KMS-11 (cell line): Measurements from ENCODE around the gene CFAP299.
"Not testable (repeated sequence)": the region's sequence is repeated elsewhere in the genome, so short reads cannot be mapped to it uniquely, and the experiment has no call there.

Source experiments
- H2AFZ ChIP-seq: fragments of 200-600 bp; sonication (generic); 2 replicates; pipeline ENCODE4 v1.6.1; 2016; ENCODE audit warnings: antibody characterized with exemption, mixed run types, low read depth
- H3K27ac ChIP-seq: fragments of 200-600 bp; sonication (generic); 2 replicates; pipeline ENCODE4 v1.6.1; 2016; ENCODE audit warnings: mild to moderate bottlenecking, mixed run types
- H3K27me3 ChIP-seq: fragments of 200-600 bp; sonication (generic); 2 replicates; pipeline ENCODE4 v1.6.1; 2017; ENCODE audit warnings: mild to moderate bottlenecking, low read depth, mixed run types, moderate library complexity; ENCODE audit not compliant: insufficient read depth
- H3K36me3 ChIP-seq: fragments of 200-600 bp; sonication (generic); 2 replicates; pipeline ENCODE4 v1.6.1; 2017; ENCODE audit warnings: mild to moderate bottlenecking, mixed run types; ENCODE audit not compliant: insufficient read depth
- H3K4me1 ChIP-seq: fragments of 200-600 bp; sonication (generic); 2 replicates; pipeline ENCODE4 v1.6.1; 2016; ENCODE audit warnings: mild to moderate bottlenecking, low read depth, mixed run types; ENCODE audit not compliant: poor library complexity, severe bottlenecking
- H3K4me2 ChIP-seq: fragments of 200-600 bp; sonication (generic); 2 replicates; pipeline ENCODE4 v1.7.0; 2016; ENCODE audit warnings: mild to moderate bottlenecking, mixed run types
- H3K4me3 ChIP-seq: fragments of 200-600 bp; sonication (generic); IDR thresholded peaks from 2 replicates; pipeline ENCODE4 v1.6.1; 2017; ENCODE audit warnings: low read depth, low read length, mixed read lengths; ENCODE audit not compliant: insufficient read depth
- H3K79me2 ChIP-seq: fragments of 200-600 bp; sonication (generic); 2 replicates; pipeline ENCODE4 v1.6.1; 2016; ENCODE audit warnings: low read depth, mixed run types; ENCODE audit not compliant: insufficient read depth
- H3K9ac ChIP-seq: fragments of 200-600 bp; sonication (generic); 2 replicates; pipeline ENCODE4 v1.6.1; 2016; ENCODE audit warnings: mild to moderate bottlenecking, mixed run types
- H4K20me1 ChIP-seq: fragments of 200-600 bp; sonication (generic); 2 replicates; pipeline ENCODE4 v1.6.1; 2016; ENCODE audit warnings: mild to moderate bottlenecking, mixed run types; ENCODE audit not compliant: insufficient read depth
- TF ChIP-seq, protein P1 (sequence below): fragments of 200-600 bp; sonication (generic); conservative IDR thresholded peaks from 2 replicates; pipeline ENCODE4 v1.6.1; 2017; ENCODE audit warnings: low read depth, mild to moderate bottlenecking, antibody characterized with exemption, low read length, moderate library complexity, mixed read lengths

The CFAP299 gene

DNA sequence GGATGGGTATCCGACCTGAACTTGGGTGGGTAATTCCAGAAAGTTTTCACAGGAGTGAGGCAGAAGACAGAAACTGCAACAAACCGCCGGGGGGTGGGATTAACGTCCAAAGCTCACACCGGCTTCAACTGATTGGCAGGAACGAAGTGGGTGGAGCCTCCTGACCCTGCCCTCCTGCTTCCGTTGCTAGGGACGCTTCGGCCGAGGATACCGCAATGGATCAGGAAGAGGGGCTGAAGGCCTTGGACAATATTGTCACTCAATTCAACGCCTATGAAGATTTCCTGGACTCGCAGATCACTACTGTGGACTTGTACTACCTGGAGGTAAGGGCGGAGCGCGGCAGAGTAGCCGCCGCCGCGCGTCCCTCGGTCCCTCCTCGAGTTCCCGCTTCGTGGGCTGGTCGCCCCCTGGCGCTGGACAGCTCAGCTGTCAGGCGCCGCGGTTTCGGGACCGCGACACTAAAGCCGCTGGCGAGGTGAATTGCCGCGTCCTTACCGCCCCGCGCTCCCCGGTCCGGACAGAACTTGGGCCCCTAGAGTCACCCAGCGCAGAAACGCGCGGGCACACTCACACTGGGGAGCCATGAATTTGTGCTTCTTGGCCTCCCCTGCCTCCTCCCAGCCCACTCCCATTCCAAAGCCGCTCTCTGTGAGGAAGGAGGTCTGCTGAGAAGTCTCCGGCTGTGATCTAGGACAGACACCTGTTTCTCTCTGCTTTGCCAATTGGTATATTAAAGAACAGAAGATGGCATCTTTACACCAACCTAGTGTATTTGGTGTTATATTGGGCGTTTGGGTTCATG lies at the start of gene CFAP299:
CFAP299 (plus strand) TSS at position 177 of the 805 bp plus-strand sequence.
- peak within 1 kb of the TSS; percentile 97 for H2AFZ ChIP-seq
- peaks cover 13% of the 10 kb centered on the region for H3K4me1 ChIP-seq
- H3K27ac ChIP-seq = no peak within 1 kb of the TSS
- peak within 1 kb of the TSS; percentile 96 for H3K4me3 ChIP-seq
- peak within 1 kb of the TSS; percentile 31; the same call in 1 of the 2 replicates for H3K9ac ChIP-seq
- peak within 1 kb of the TSS; percentile 97 for H3K4me2 ChIP-seq
- no peaks in the 10 kb centered on the region for H3K79me2 ChIP-seq
- H4K20me1 ChIP-seq = no peaks in the 10 kb centered on the region
- H3K36me3 ChIP-seq = no peaks in the 10 kb centered on the region
- no peaks in the 10 kb centered on the region for H3K27me3 ChIP-seq
- TF ChIP-seq, protein P1, sequence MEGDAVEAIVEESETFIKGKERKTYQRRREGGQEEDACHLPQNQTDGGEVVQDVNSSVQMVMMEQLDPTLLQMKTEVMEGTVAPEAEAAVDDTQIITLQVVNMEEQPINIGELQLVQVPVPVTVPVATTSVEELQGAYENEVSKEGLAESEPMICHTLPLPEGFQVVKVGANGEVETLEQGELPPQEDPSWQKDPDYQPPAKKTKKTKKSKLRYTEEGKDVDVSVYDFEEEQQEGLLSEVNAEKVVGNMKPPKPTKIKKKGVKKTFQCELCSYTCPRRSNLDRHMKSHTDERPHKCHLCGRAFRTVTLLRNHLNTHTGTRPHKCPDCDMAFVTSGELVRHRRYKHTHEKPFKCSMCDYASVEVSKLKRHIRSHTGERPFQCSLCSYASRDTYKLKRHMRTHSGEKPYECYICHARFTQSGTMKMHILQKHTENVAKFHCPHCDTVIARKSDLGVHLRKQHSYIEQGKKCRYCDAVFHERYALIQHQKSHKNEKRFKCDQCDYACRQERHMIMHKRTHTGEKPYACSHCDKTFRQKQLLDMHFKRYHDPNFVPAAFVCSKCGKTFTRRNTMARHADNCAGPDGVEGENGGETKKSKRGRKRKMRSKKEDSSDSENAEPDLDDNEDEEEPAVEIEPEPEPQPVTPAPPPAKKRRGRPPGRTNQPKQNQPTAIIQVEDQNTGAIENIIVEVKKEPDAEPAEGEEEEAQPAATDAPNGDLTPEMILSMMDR = peak; percentile 39; the same call in 1 of the 2 replicates

DNA sequence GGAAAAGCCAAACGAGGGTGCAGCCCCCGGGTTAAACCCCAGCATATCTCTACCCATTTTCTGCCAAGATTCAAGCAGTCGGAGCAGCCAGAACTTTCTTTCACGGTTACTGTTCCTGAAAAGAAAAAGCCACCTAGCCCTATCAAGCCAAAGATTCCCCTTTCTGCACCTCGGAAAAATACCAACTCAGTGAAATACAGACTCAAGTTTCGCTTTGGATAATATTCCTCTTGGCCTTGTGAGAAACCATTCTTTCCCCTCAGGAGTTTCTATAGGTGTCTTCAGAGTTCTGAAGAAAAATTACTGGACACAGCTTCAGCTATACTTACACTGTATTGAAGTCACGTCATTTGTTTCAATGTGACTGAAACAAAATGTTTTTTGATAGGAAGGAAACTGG lies 49.1 kb upstream of the CFAP299 start:
- TF ChIP-seq, protein P1 = no peak
- Histone ChIP-seq H3K4me2 (no peak overlapping the region), H3K79me2 (no peaks in the 10 kb centered on the region), H3K4me1 (no peaks in the 10 kb centered on the region), H3K27me3 (no peaks in the 10 kb centered on the region), H3K9ac (no peak overlapping the region), H3K4me3 (no peak overlapping the region), H3K27ac (no peak overlapping the region), H2AFZ (no peak overlapping the region), H4K20me1 (no peaks in the 10 kb centered on the region), H3K36me3 (no peaks in the 10 kb centered on the region)

DNA sequence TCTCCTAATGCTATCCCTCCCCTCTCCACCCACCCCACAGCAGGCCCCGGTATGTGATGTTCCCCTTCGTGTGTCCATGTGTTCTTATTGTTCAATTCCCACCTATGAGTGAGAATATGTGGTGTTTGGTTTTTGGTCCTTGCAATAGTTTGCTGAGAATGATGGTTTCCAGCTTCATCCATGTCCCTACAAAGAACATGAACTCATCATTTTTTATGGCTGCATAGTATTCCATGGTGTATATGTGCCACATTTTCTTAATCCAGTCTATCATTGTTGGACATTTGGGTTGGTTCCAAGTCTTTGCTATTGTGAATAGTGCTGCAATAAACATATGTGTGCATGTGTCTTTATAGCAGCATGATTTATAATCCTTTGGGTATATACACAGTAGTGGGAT lies 44.9 kb upstream of the CFAP299 start:
- not testable (repeated sequence) for H3K79me2 ChIP-seq, H2AFZ ChIP-seq, H3K36me3 ChIP-seq

DNA sequence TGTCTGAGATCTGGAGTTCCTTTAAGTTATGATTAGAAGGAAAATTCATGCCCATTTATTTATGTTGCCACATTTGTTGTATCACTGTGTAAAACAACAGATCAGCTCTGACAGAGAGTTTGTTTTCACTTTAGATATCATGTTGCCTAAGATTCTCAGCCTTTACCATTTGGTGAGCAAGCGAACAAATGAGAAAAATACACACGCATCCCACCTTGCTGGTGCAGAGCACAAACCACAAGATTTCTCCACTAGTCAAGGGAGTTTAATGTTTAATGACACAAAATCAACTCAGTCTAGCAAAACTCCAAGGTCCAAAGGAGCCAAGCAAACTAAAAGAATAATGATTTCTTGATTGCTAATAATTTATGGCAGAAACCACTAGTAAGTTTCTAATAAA lies 41.3 kb upstream of the CFAP299 start:
- Histone ChIP-seq H4K20me1 (no peaks in the 10 kb centered on the region), H3K79me2 (no peaks in the 10 kb centered on the region), H3K27ac (no peak overlapping the region), H3K4me3 (no peak overlapping the region), H2AFZ (no peak overlapping the region), H3K4me1 (no peaks in the 10 kb centered on the region), H3K4me2 (no peak overlapping the region), H3K36me3 (no peaks in the 10 kb centered on the region), H3K9ac (no peak overlapping the region), H3K27me3 (no peaks in the 10 kb centered on the region)
- TF ChIP-seq, protein P1 = no peak

More for the DNA sequence above, 44.9 kb upstream of the CFAP299 start:
- not testable (repeated sequence) for H3K4me1 ChIP-seq, H3K4me3 ChIP-seq, H3K9ac ChIP-seq, H3K27ac ChIP-seq, H3K4me2 ChIP-seq, H4K20me1 ChIP-seq, H3K27me3 ChIP-seq

DNA sequence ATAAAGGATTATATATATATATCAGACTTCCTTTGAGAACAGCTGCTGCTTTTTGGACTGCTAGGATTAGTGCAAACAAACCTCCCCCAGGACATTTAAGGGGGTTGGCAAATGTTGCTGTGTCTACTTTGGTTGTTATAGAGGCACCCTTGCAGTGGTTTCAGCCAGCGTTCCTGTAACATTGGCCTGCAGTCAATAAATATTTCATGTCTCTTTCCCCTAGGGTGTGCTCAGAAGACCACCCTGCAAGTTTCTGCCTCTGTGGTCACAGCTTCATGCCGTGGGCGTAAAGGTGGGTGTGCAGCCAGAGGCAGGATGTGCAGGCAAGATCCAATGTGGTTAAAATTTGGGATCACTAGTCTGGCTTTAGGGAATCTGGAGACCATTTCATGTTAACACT lies 40.2 kb upstream of the CFAP299 start:
- Histone ChIP-seq H3K4me3 (no peak overlapping the region), H2AFZ (no peak overlapping the region), H3K4me1 (no peaks in the 10 kb centered on the region), H3K79me2 (no peaks in the 10 kb centered on the region), H4K20me1 (no peaks in the 10 kb centered on the region), H3K4me2 (no peak overlapping the region), H3K36me3 (no peaks in the 10 kb centered on the region), H3K9ac (no peak overlapping the region), H3K27ac (no peak overlapping the region), H3K27me3 (no peaks in the 10 kb centered on the region)
- TF ChIP-seq, protein P1 = no peak
